GM12891 (cell line): ENCODE data around the gene HOMER1.

Experiments used
- PAX5 ChIP-seq: IDR thresholded peaks from 2 replicates; pipeline ENCODE4 v1.6.1; 2011; ENCODE audit warnings: low read length, moderate library complexity, mild to moderate bottlenecking; ENCODE audit not compliant: insufficient read depth, severe bottlenecking
- POLR2A ChIP-seq: IDR thresholded peaks from 2 replicates; pipeline ENCODE4 v1.6.1; 2011; ENCODE audit warnings: low read depth, low read length, control low read depth
- POLR2AphosphoS5 ChIP-seq: IDR thresholded peaks from 2 replicates; pipeline ENCODE4 v1.6.1; 2011; ENCODE audit warnings: low read depth, low read length, control low read depth
- POU2F2 ChIP-seq: IDR thresholded peaks from 2 replicates; pipeline ENCODE4 v1.6.1; 2011; ENCODE audit warnings: low read depth, mild to moderate bottlenecking, control low read depth, low read length, moderate library complexity
- SPI1 ChIP-seq: IDR thresholded peaks from 2 replicates; pipeline ENCODE4 v1.6.1; 2011; ENCODE audit warnings: low read depth, low read length, control low read depth
- TAF1 ChIP-seq: IDR thresholded peaks from 2 replicates; pipeline ENCODE4 v1.6.1; 2011; ENCODE audit warnings: low read depth, low read length, control low read depth

DNA sequence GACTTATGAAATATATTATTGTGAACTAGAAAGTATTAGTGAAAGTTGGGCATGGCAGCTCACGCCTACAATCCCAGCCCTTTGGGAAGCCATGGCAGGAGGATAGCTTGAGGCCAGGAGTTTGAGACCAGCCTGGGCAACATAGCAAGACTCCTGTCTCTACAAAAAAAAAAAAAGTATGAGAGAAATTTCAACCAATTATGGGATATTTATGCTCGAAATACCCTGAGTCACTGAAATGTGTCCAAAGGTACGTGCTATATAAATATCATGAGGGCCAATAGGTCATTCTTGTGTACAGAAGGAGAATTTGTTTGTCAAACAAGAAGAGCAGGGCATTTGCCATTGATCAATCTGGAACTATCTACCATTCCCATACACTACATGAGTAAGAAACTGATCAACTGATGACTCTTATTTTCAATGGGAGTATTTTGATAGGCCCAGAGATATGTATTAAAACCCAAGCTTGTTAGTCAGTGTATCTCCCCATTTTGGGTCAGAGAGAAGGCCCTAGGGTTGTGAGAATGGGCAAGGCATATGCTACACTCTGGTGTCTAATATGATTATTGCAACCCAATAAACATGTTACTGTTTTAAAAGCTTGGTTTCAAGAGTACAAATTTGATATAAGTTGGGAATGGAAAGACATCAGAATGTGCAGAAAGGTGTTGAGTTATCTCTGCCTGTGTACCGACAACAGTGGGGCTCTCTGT, 21.7 kb upstream of the HOMER1 start:
- TF ChIP-seq POLR2A, result no peak
- no peak for TF ChIP-seq POLR2AphosphoS5
- TF ChIP-seq PAX5, result no peak
- TF ChIP-seq TAF1, result no peak
- no peak for TF ChIP-seq SPI1
- TF ChIP-seq POU2F2, result no peak
